PFSK-1 (cell line): Measurements from ENCODE around the gene HESX1.

Experiments used
- FOXP2 ChIP-seq: optimal IDR thresholded peaks from 2 replicates; pipeline ENCODE3; 2011; ENCODE audit warnings: borderline replicate concordance, control low read depth, inconsistent platforms; ENCODE audit not compliant: insufficient read depth; ENCODE audit errors: extremely low read length, extremely low read depth
- POLR2AphosphoS5 ChIP-seq: IDR thresholded peaks from 2 replicates; pipeline ENCODE4 v1.6.1; 2012; ENCODE audit warnings: low read depth, mild to moderate bottlenecking, control low read depth, low read length, moderate library complexity
- REST ChIP-seq, 2 experiments: IDR thresholded peaks; 2 replicates each; pipeline versions ENCODE4 v1.6.1 to v1.8.0; 2011 to 2012; ENCODE audit warnings: low read depth in 2 of 2, low read length in 2 of 2, control low read depth in 1 of 2, inconsistent platforms in 1 of 2, mild to moderate bottlenecking in 1 of 2, moderate library complexity in 1 of 2; ENCODE audit not compliant: insufficient read depth in 1 of 2
- SIN3A ChIP-seq: IDR thresholded peaks from 2 replicates; pipeline ENCODE4 v1.6.1; 2012; ENCODE audit warnings: mild to moderate bottlenecking, low read length, moderate library complexity, borderline replicate concordance; ENCODE audit not compliant: insufficient read depth
- TAF1 ChIP-seq: IDR thresholded peaks from 2 replicates; pipeline ENCODE4 v1.6.1; 2012; ENCODE audit warnings: low read length, control low read depth, borderline replicate concordance; ENCODE audit not compliant: insufficient read depth

The HESX1 gene

DNA sequence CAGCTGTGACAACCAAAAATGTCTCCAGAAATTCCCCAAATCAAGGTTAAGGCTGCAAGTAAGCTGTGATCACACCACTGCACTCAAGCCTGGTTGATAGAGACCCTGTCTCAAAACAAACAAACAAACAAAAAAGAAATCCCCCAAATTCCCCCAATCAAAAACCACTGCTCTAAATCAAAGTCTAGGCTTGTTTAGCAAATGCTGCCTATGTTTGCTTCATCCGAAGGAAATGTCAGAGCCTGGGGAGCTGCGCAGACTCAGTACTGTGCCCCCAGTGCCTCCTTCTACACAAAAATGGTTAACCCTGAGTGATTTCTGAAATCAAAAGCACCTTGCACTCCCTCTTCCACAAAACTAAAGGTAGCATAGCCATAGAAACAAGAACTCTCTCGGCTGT, 48.0 kb downstream of the HESX1 start:
- TF ChIP-seq TAF1 (no peak), POLR2AphosphoS5 (no peak), FOXP2 (no peak), SIN3A (no peak), REST (IDR thresholded peaks at IDR 0.05; ENCODE audit: insufficient read depth in 1 of 2, low read depth in 2 of 2, low read length in 2 of 2) (no peak)

- TF ChIP-seq FOXP2 (no peak), SIN3A (no peak)
Observed at GRCh38 chr3:57151021-57151449, 48.7 kb downstream of the HESX1 start.

DNA sequence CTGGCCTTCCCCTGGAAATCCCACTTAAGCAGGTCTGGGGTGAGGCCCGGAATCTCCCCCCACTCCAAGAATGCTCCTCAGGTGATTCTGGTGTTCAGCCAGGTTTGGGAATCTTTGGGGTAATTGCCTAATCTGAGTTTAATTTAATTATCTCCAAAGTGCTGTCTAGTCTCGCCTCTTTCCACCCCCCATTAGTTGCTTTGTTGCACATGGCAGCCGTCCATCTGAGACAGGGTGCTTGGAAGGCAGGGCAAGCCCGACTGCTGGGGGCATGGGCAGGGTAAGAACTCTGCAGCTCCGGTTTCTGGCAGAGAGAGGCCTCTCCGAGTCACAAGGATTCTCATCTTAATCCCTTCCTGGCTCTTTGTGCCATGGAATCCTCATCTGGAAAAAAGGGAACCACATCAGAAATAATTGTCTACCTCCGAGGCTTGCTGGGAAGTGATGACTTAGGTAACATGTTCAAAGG, 49.6 kb downstream of the HESX1 start:
- no peak for TF ChIP-seq REST (IDR thresholded peaks at IDR 0.05; ENCODE audit: insufficient read depth in 1 of 2, low read depth in 2 of 2, low read length in 2 of 2)
- no peak for TF ChIP-seq SIN3A
